NB4 (cell line): ENCODE measurements around the gene DAD1.
"Not testable (repeated sequence)": the region's sequence is repeated elsewhere in the genome, so short reads cannot be mapped to it uniquely, and the experiment has no call there.

ENCODE experiments used
- DNase-seq: peaks from one replicate; pipeline ENCODE4 v3.0.0; 2010; ENCODE audit warnings: low read depth
- H3K4me3 ChIP-seq: one replicate; pipeline ENCODE4 v1.5.1; 2011; ENCODE audit warnings: mild to moderate bottlenecking, low read depth, low read length, moderate library complexity
- CTCF ChIP-seq: IDR thresholded peaks from one replicate; pipeline ENCODE4 v1.5.1; 2012; ENCODE audit warnings: low read depth, low read length
- MYC ChIP-seq: IDR thresholded peaks from 2 replicates; pipeline ENCODE4 v1.6.1; 2011; ENCODE audit warnings: low read depth, low read length
- POLR2A ChIP-seq: IDR thresholded peaks from 2 replicates; pipeline ENCODE4 v1.6.1; 2011; ENCODE audit warnings: mild to moderate bottlenecking; ENCODE audit not compliant: insufficient read length; ENCODE audit errors: extremely low read depth
- TF ChIP-seq, protein P1 (sequence below): IDR thresholded peaks from 2 replicates; pipeline ENCODE4 v1.6.1; 2011; ENCODE audit warnings: low read depth, low read length

Gene DAD1

GRCh38 chr14:22554498-22555383, 34.3 kb downstream of the DAD1 start:
- no peak for TF ChIP-seq CTCF
- TF ChIP-seq MYC: no peak
- no peak for TF ChIP-seq POLR2A
- TF ChIP-seq, protein P1, sequence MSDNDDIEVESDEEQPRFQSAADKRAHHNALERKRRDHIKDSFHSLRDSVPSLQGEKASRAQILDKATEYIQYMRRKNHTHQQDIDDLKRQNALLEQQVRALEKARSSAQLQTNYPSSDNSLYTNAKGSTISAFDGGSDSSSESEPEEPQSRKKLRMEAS: no peak
- no peak for DNase-seq
- no peak overlapping the region for H3K4me3 ChIP-seq

DNA sequence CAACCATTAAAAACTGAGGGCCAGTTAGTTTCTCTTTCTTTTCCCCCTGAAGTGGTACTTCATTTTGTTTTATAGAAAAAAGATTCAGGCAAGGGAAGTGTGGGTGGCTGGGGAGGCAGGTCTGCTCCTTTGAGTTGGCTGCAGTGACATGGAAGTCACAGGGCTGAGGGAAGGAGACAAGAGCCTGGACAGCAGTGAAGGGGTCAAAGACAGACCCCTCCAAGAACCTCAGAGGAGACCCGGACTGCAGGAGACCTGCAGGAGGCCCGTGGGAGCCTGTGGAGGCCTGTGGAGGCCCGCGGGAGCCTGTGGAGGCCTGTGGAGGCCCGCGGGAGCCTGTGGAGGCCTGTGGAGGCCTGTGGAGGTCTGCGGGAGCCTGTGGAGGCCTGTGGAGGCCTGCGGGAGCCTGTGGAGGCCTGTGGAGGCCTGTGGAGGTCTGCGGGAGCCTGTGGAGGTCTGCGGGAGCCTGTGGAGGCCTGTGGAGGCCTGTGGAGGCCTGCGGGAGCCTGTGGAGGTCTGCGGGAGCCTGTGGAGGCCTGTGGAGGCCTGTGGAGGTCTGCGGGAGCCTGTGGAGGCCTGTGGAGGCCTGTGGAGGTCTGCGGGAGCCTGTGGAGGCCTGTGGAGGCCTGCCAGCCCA, 35.0 kb downstream of the DAD1 start:
- not testable (repeated sequence) for DNase-seq, H3K4me3 ChIP-seq

- no peak overlapping the region for H3K4me3 ChIP-seq
- DNase-seq: no peak
- TF ChIP-seq MYC: no peak
- TF ChIP-seq, protein P1: no peak
- no peak for TF ChIP-seq CTCF
- no peak for TF ChIP-seq POLR2A
These were observed 35.6 kb downstream of the DAD1 start for GRCh38 chr14:22553445-22553844.

- no peak for TF ChIP-seq MYC
- no peak for TF ChIP-seq POLR2A
- TF ChIP-seq, protein P1: no peak
- H3K4me3 ChIP-seq: no peak overlapping the region
- DNase-seq: no peak
These were observed 36.3 kb downstream of the DAD1 start for GRCh38 chr14:22552827-22553076.

- TF ChIP-seq POLR2A (no peak), CTCF (no peak), MYC (no peak)
- TF ChIP-seq, protein P1: no peak
- no peak for DNase-seq
- no peak overlapping the region for H3K4me3 ChIP-seq
These were observed 36.8 kb downstream of the DAD1 start for GRCh38 chr14:22552001-22552826.

- peak overlapping the region; percentile 8 for H3K4me3 ChIP-seq
- no peak for TF ChIP-seq MYC
- no peak for TF ChIP-seq CTCF
- no peak for TF ChIP-seq POLR2A
- TF ChIP-seq, protein P1: no peak
- peak; percentile 49 for DNase-seq
These were observed 37.4 kb downstream of the DAD1 start for GRCh38 chr14:22551605-22551997.
